GM12875 (cell line): ENCODE results near the gene ABCC6.

ENCODE experiments used
- H3K4me3 ChIP-seq: one replicate; pipeline ENCODE4 v1.5.1; 2011; ENCODE audit warnings: low read depth, low read length, control low read depth
- TF ChIP-seq, protein P1 (sequence below): IDR thresholded peaks from 2 replicates; pipeline ENCODE4 v1.5.1; 2011; ENCODE audit warnings: low read depth, mild to moderate bottlenecking, control low read depth, inconsistent platforms, low read length, moderate library complexity, borderline replicate concordance; ENCODE audit not compliant: insufficient read depth

Gene ABCC6

DNA sequence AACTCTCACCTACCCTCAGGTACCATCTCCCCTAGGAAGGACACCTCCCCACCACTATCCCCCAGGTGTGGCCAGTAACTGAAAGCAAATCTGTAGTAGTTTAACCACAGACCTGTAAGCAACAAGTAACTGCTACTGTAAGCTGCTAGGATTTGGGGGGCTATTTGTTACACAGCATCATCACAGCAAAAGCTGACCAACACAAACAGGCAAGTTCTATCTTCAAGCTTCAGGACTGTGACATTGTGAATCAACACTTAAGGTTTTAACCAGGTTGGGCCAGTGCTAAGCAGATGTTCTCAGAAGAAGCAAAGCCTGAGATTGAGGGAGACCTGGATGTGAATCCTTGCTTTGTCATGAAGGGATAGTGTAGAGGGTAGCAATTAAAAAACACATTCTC lies 47.0 kb downstream of the ABCC6 start:
- H3K4me3 ChIP-seq: no peak overlapping the region
- TF ChIP-seq, protein P1, sequence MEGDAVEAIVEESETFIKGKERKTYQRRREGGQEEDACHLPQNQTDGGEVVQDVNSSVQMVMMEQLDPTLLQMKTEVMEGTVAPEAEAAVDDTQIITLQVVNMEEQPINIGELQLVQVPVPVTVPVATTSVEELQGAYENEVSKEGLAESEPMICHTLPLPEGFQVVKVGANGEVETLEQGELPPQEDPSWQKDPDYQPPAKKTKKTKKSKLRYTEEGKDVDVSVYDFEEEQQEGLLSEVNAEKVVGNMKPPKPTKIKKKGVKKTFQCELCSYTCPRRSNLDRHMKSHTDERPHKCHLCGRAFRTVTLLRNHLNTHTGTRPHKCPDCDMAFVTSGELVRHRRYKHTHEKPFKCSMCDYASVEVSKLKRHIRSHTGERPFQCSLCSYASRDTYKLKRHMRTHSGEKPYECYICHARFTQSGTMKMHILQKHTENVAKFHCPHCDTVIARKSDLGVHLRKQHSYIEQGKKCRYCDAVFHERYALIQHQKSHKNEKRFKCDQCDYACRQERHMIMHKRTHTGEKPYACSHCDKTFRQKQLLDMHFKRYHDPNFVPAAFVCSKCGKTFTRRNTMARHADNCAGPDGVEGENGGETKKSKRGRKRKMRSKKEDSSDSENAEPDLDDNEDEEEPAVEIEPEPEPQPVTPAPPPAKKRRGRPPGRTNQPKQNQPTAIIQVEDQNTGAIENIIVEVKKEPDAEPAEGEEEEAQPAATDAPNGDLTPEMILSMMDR: no peak

DNA sequence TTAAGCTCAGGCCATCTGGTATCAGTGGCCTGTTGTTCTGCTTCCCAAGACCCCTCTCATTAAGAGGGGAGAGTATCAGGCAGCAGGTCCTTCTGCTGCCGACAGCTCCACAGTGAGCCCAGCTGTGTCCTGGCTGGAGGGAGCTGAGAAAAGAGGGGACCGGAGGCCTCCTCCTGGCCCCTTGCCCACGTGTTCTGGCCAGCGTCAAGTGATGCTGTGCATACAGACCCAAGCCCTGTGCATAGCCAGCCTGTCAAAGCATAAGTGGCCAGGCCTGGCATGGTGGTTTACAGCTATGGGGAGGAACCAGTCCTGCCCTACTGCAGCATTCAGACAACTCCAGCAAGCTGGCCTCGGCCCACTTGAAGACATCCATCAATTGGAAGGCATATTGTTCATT lies 48.0 kb downstream of the ABCC6 start:
- TF ChIP-seq, protein P1: no peak
- no peak overlapping the region for H3K4me3 ChIP-seq

DNA sequence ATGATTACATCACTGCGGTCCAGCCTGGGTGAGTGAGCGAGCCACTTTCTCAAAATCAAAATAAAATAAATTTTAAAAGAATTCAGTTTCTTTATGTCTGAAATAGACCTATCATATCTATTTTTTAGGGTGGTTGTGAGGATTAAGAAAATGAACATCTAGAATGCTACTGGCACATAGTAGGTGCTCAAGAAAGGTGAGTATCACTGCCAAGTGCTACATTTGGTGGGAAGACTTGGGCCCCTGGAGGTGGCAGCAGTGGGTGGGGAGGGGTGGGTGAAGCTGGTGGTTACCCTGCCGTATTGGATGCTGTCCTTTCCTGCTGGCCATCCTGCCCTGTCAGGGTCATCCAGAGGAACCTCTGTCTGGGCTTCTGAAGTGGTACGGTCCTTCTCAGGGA lies 50.3 kb downstream of the ABCC6 start:
- TF ChIP-seq, protein P1: no peak
- no peak overlapping the region for H3K4me3 ChIP-seq

DNA sequence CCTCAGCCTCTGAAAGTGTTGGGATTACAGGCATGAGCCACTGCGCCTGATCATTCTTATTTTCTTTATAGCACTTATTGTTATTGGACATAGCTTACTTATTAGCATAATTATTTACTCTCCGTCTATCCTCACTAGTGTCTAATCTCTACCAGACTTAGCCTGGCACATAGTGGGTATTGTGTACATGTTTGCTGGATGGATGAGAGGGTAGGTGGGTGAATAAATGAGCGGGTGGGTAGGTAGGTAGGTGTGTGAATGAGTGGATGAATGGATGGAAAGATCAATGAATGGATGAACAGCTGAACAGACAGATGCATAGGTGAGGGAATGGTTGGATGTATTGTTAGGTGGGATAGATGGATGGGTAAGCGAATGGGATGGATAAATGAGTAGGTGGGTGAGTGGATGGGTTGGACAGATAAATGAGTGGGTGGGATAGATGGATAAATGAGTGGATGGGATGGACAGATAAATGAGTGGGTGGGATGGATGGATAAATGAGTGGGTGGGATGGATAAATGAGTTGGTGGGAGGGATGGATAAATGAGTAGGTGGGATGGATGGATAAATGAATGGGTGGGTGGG lies 51.9 kb downstream of the ABCC6 start:
- H3K4me3 ChIP-seq: no peak overlapping the region
- TF ChIP-seq, protein P1: no peak

DNA sequence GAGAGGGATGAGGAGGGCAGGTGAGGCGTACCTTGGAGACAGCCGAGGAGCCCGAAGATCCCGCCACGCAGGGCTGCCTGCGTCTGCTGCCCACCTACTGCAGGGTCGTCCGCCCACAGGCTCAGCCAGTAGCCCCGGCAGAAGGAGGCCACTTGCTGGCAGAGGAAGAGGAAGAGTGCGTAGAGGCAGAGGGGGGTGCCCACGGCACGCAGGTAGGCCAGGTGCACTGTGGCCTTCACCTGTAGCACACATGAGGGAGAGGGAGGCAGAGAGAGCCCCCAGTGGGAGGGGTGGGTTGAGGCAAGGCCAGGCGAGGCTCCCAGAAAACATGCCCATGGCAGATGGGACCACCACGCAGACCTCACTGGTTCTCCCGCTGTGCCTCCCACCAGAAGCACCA lies 53.7 kb downstream of the ABCC6 start:
- TF ChIP-seq, protein P1: no peak
- H3K4me3 ChIP-seq: no peak overlapping the region

DNA sequence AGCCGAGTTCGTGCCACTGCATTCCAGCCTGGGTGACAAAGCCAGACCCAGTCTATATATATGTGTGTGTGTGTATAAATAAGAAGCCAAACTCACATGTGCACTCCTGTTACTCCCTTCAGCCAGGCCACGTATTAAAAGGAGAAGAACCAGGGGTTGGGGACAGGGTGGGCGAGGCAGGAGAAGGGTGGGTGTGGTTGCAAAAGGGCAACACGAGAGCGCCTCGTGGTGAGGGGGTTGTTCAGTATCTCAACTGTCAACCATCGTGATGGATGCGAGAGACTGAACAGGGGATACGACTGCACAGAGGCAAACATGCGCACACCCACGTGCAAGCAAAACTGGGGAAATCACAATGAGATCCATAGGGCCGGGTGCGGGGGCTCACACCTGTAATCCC lies 54.9 kb downstream of the ABCC6 start:
- TF ChIP-seq, protein P1: no peak
- H3K4me3 ChIP-seq: no peak overlapping the region

DNA sequence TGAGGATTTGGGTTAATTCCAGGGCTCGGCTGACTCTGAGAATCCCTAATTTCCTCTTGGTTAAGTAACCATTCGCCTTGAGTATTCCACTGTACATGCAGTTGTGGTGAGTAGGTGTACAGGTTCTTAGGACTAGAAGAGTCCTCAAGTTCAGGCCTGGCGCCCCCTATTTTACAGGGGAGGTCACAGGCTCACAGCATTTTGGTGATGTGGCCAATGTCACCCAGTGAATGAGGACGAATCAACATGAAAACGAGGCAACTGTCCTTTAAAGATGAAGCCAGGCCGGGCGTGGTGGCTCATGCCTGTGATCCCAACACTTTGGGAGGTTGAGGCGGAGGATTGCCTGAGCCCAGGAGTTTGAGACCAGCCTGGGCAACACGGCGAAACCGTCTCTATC lies 55.4 kb downstream of the ABCC6 start:
- TF ChIP-seq, protein P1: no peak
- no peak overlapping the region for H3K4me3 ChIP-seq
